ENCODE results near the gene OSBPL10. TPM values are rescaled to one million over a fixed set of nuclear protein-coding genes. Genes with fewer than 3 reads are reported as not detected.

The OSBPL10 gene
- total and polyA plus RNA-seq, 2 of the 4 experiments (the other 2 are of a cell fraction) = 9.5 to 10.1 TPM

DNA sequence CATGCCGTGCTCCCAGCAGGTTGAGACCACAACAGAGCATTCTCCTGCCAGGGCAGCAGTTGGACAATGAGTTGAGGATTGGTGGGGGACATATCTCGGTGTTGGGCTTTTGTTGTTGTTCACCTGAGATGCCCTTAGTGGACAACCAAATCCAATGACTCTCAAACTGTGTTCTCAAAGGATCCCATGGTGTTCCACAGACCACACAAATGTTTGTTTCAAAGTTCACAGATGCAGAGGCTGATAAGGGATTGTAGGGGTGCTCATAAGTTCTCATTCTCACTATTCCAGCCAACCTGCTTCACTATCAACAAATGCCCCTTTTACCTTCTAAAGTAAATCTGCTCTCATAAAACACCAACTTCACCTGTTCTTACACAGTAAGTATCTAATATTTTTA, 159.9 kb downstream of the OSBPL10 start:
- in situ Hi-C loops (cut with MboI; ENCODE audit: low sequenced_read_pairs) = no loop called here
- ATAC-seq (ENCODE audit: low read depth) = no peak

More for the DNA sequence above, 159.9 kb downstream of the OSBPL10 start:
- Histone ChIP-seq H3K18ac (ENCODE audit: low read depth, low read length) (no peak overlapping the region), H2BK20ac (ENCODE audit: low read depth, low read length) (no peak overlapping the region), H3K36me3 (ENCODE audit: control insufficient read depth, insufficient read depth, low read length) (peaks cover 1% of the 10 kb centered on the region; the same call in 1 of the 2 replicates), H3K9ac (ENCODE audit: low read depth, low read length) (no peak overlapping the region), H3K56ac (ENCODE audit: extremely low read depth, insufficient read depth, low read length) (no peak overlapping the region), H3K79me1 (ENCODE audit: low read depth in 1 of 2, low read length in 2 of 2) (no peaks in the 10 kb centered on the region), H3K4me1 (ENCODE audit: control insufficient read depth, insufficient read depth, low read length) (no peaks in the 10 kb centered on the region), H3K9me1 (ENCODE audit: insufficient read depth, low read length) (no peaks in the 10 kb centered on the region), H2BK120ac (ENCODE audit: low read depth, low read length) (no peak overlapping the region), H3K27me3 (ENCODE audit: control insufficient read depth, insufficient read depth, low read length) (no peaks in the 10 kb centered on the region), H3K23ac (ENCODE audit: low read depth, low read length) (no peak overlapping the region), H2AK9ac (replicated peaks; ENCODE audit: low read depth, low read length, poor library complexity) (no peak overlapping the region), H3K4me2 (ENCODE audit: low read depth, low read length) (no peak overlapping the region), H2AFZ (replicated peaks; ENCODE audit: low read length, poor library complexity) (no peak overlapping the region), H2BK15ac (ENCODE audit: low read depth, low read length) (no peak overlapping the region), H3K27ac (ENCODE audit: insufficient read depth, low read length) (no peak overlapping the region), H4K8ac (ENCODE audit: low read depth in 2 of 2, low read length in 2 of 2) (no peak overlapping the region), H2BK5ac (ENCODE audit: low read depth, low read length, poor library complexity, severe bottlenecking) (no peak overlapping the region), H3K9me3 (ENCODE audit: control insufficient read depth, insufficient read depth, low read length) (no peaks in the 10 kb centered on the region), H2AK5ac (ENCODE audit: low read depth, low read length) (no peak overlapping the region), H4K5ac (ENCODE audit: low read depth, low read length) (no peak overlapping the region), H4K91ac (ENCODE audit: insufficient read depth, low read depth, low read length) (no peak overlapping the region), H3K14ac (replicated peaks; ENCODE audit: low read depth, low read length) (no peak overlapping the region), H3K4ac (ENCODE audit: low read depth, low read length) (no peak overlapping the region), H4K20me1 (ENCODE audit: insufficient read depth, low read length) (no peaks in the 10 kb centered on the region), H3K4me3 (ENCODE audit: insufficient read depth, low read depth, low read length) (no peak overlapping the region)
- BruUV-seq (replicated peaks) = no TSS peak
- POLR2A ChIA-PET (ENCODE audit: unreplicated experiment) = no interaction called here
- CTCF ChIA-PET = no interaction called here
- dilution Hi-C loops (cut with HindIII; ENCODE audit: low sequenced_read_pairs, unreplicated experiment) = no loop called here
- no CpG with 5 or more reads among the region's 2 CpGs for whole genome bisulfite sequencing, 2 experiments (ENCODE audit: extremely low coverage in 2 of 2, insufficient read length in 1 of 2)
- intact Hi-C loops (cut with micrococcal nuclease) = no loop called here
- TF ChIP-seq POLR2A (IDR thresholded peaks at IDR 0.05; ENCODE audit: low read depth, low read length) (no peak), RFX5 (IDR thresholded peaks at IDR 0.05; ENCODE audit: low read depth, low read length) (no peak), FOS (IDR thresholded peaks at IDR 0.05; ENCODE audit: low read depth, low read length) (no peak), CEBPB (IDR thresholded peaks at IDR 0.05; ENCODE audit: low read depth, low read length) (no peak), MAZ (IDR thresholded peaks at IDR 0.05; ENCODE audit: borderline replicate concordance, low read depth, low read length) (no peak), MXI1 (IDR thresholded peaks at IDR 0.05; ENCODE audit: borderline replicate concordance, low read depth, low read length) (no peak), RAD21 (IDR thresholded peaks at IDR 0.05; ENCODE audit: low read length) (no peak), RCOR1 (IDR thresholded peaks at IDR 0.05; ENCODE audit: insufficient replicate concordance, low read length) (no peak), SMC3 (IDR thresholded peaks at IDR 0.05; ENCODE audit: low read depth, low read length) (no peak), CHD1 (IDR thresholded peaks at IDR 0.05; ENCODE audit: low read depth, low read length) (no peak), BHLHE40 (IDR thresholded peaks at IDR 0.05; ENCODE audit: low read depth, low read length) (no peak)
- TF ChIP-seq, protein P1, sequence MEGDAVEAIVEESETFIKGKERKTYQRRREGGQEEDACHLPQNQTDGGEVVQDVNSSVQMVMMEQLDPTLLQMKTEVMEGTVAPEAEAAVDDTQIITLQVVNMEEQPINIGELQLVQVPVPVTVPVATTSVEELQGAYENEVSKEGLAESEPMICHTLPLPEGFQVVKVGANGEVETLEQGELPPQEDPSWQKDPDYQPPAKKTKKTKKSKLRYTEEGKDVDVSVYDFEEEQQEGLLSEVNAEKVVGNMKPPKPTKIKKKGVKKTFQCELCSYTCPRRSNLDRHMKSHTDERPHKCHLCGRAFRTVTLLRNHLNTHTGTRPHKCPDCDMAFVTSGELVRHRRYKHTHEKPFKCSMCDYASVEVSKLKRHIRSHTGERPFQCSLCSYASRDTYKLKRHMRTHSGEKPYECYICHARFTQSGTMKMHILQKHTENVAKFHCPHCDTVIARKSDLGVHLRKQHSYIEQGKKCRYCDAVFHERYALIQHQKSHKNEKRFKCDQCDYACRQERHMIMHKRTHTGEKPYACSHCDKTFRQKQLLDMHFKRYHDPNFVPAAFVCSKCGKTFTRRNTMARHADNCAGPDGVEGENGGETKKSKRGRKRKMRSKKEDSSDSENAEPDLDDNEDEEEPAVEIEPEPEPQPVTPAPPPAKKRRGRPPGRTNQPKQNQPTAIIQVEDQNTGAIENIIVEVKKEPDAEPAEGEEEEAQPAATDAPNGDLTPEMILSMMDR (conservative IDR thresholded peaks at IDR 0.05; ENCODE audit: low read depth, low read length) = no peak
- no peak for DNase-seq
